ENCODE data around the gene IL17C.

The IL17C gene

GRCh38 chr16:88622866-88623265, 15.5 kb upstream of the IL17C start:
- no peak for TF ChIP-seq ZFX (IDR thresholded peaks at IDR 0.05; ENCODE audit: borderline replicate concordance)
- no peak for TF ChIP-seq CTCF (IDR thresholded peaks at IDR 0.05)
- H3K27ac ChIP-seq, result no peak overlapping the region

- H3K27ac ChIP-seq, result no peak overlapping the region
- TF ChIP-seq CTCF (IDR thresholded peaks at IDR 0.05) (no peak), ZFX (IDR thresholded peaks at IDR 0.05; ENCODE audit: borderline replicate concordance) (no peak)
These were observed 14.5 kb upstream of the IL17C start for GRCh38 chr16:88623858-88624257.

GRCh38 chr16:88624481-88624880, 13.9 kb upstream of the IL17C start:
- TF ChIP-seq ZFX (IDR thresholded peaks at IDR 0.05; ENCODE audit: borderline replicate concordance) (no peak), CTCF (IDR thresholded peaks at IDR 0.05) (no peak)
- no peak overlapping the region for H3K27ac ChIP-seq

GRCh38 chr16:88624977-88625576, 13.3 kb upstream of the IL17C start:
- no peak for TF ChIP-seq ZFX (IDR thresholded peaks at IDR 0.05; ENCODE audit: borderline replicate concordance)
- TF ChIP-seq CTCF (IDR thresholded peaks at IDR 0.05), result no peak
- no peak overlapping the region for H3K27ac ChIP-seq

GRCh38 chr16:88626646-88627045, 11.7 kb upstream of the IL17C start:
- TF ChIP-seq CTCF (IDR thresholded peaks at IDR 0.05) (no peak), ZFX (IDR thresholded peaks at IDR 0.05; ENCODE audit: borderline replicate concordance) (no peak)

GRCh38 chr16:88627531-88628411, 10.6 kb upstream of the IL17C start:
- TF ChIP-seq CTCF (IDR thresholded peaks at IDR 0.05), result no peak
- TF ChIP-seq ZFX (IDR thresholded peaks at IDR 0.05; ENCODE audit: borderline replicate concordance), result no peak
- no peak overlapping the region; the same call in 1 of the 2 replicates for H3K27ac ChIP-seq

More at GRCh38 chr16:88626646-88627045, 11.7 kb upstream of the IL17C start:
- no peak overlapping the region for H3K27ac ChIP-seq

- H3K27ac ChIP-seq, result peak overlapping the region; percentile 8; the same call in 1 of the 2 replicates
- TF ChIP-seq CTCF (IDR thresholded peaks at IDR 0.05) (peak; percentile 60), ZFX (IDR thresholded peaks at IDR 0.05; ENCODE audit: borderline replicate concordance) (no peak)
These were observed 9.8 kb upstream of the IL17C start for GRCh38 chr16:88628512-88628974.

All from 22Rv1 (cell line).